ENCODE results near the gene SEMA3B.
"Not testable (repeated sequence)": the region's sequence is repeated elsewhere in the genome, so short reads cannot be mapped to it uniquely, and the experiment has no call there.

DNA sequence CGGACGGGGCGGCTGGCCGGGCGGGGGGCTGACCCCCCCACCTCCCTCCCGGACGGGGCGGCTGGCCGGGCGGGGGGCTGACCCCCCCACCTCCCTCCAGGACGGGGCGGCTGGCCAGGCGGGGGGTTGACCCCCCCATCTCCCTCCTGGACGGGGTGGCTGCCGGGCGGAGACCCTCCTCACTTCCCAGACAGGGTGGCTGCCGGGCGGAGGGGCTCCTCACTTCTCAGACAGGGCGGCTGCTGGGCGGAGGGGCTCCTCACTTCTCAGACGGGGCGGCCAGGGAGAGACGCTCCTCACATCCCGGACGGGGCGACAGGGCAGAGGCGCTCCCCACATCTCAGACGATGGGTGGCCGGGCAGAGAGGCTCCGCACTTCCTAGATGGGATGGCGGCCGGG, 43.1 kb downstream of the SEMA3B start:
- TF ChIP-seq, protein P1, sequence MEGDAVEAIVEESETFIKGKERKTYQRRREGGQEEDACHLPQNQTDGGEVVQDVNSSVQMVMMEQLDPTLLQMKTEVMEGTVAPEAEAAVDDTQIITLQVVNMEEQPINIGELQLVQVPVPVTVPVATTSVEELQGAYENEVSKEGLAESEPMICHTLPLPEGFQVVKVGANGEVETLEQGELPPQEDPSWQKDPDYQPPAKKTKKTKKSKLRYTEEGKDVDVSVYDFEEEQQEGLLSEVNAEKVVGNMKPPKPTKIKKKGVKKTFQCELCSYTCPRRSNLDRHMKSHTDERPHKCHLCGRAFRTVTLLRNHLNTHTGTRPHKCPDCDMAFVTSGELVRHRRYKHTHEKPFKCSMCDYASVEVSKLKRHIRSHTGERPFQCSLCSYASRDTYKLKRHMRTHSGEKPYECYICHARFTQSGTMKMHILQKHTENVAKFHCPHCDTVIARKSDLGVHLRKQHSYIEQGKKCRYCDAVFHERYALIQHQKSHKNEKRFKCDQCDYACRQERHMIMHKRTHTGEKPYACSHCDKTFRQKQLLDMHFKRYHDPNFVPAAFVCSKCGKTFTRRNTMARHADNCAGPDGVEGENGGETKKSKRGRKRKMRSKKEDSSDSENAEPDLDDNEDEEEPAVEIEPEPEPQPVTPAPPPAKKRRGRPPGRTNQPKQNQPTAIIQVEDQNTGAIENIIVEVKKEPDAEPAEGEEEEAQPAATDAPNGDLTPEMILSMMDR (conservative IDR thresholded peaks at IDR 0.05; ENCODE audit: low read length): not testable (repeated sequence)
- TF ChIP-seq EZH2phosphoT487 (IDR thresholded peaks at IDR 0.05; ENCODE audit: borderline replicate concordance, low read depth, low read length): not testable (repeated sequence)
